IMR-90 (cell line): ENCODE data around the gene CHGA. TPM values are rescaled to one million over a fixed set of nuclear protein-coding genes. Genes with fewer than 3 reads are reported as not detected.

Experiments
- ATAC-seq: fragments of 200-7000 bp; cut with Tn5 transposase; 2 replicates; pipeline ENCODE4 v1.9.1; 2020; ENCODE audit warnings: low read depth, mild to moderate bottlenecking, moderate library complexity
- BruUV-seq: library from RNA; stranded (reverse); fragments of 400-500 nt; replicated peaks from 2 replicates; lab custom pipeline; 2021; lab: Mats Ljungman, UMichigan
- CTCF ChIA-PET: fragments of 300-600 bp; formaldehyde crosslinking; extraction: SDS; loops from one replicate; lab custom pipeline; 2021; ENCODE audit warnings: antibody characterized with exemption; lab: Yijun Ruan, JAX
- POLR2A ChIA-PET: fragments of 300-600 bp; sonication (Branson Sonifier 250); formaldehyde crosslinking; loops from one replicate; lab custom pipeline; 2022; ENCODE audit warnings: antibody characterized with exemption; ENCODE audit not compliant: unreplicated experiment; lab: Charles Lee
- DNase-seq: peaks from one replicate; pipeline ENCODE4 v3.0.0; 2013
- H2AFZ ChIP-seq: replicated peaks from 2 replicates; pipeline ENCODE3; 2013; ENCODE audit warnings: low read length, mild to moderate bottlenecking; ENCODE audit not compliant: poor library complexity
- H2AK5ac ChIP-seq: 2 replicates; pipeline ENCODE4 v1.6.1; 2013; ENCODE audit warnings: low read depth, low read length, inconsistent platforms
- H2AK9ac ChIP-seq: replicated peaks from 2 replicates; pipeline ENCODE3; 2013; ENCODE audit warnings: mild to moderate bottlenecking, low read depth, low read length, moderate library complexity; ENCODE audit not compliant: poor library complexity
- H2BK120ac ChIP-seq: 2 replicates; pipeline ENCODE4 v1.6.1; 2013; ENCODE audit warnings: low read depth, low read length, inconsistent platforms
- H2BK15ac ChIP-seq: 3 replicates; pipeline ENCODE4 v1.6.1; 2013; ENCODE audit warnings: low read depth, low read length, inconsistent platforms
- H2BK20ac ChIP-seq: 2 replicates; pipeline ENCODE4 v1.6.1; 2013; ENCODE audit warnings: low read depth, mild to moderate bottlenecking, inconsistent platforms, low read length, moderate library complexity
- H2BK5ac ChIP-seq: 2 replicates; pipeline ENCODE4 v1.6.1; 2013; ENCODE audit warnings: mild to moderate bottlenecking, low read depth, low read length, inconsistent platforms; ENCODE audit not compliant: poor library complexity, severe bottlenecking
- H3K14ac ChIP-seq: replicated peaks from 2 replicates; pipeline ENCODE4 v1.6.1; 2013; ENCODE audit warnings: low read depth, low read length, inconsistent platforms
- H3K18ac ChIP-seq: 2 replicates; pipeline ENCODE4 v1.6.1; 2013; ENCODE audit warnings: low read depth, low read length, control low read depth
- H3K23ac ChIP-seq: 2 replicates; pipeline ENCODE4 v1.6.1; 2013; ENCODE audit warnings: low read depth, low read length, inconsistent platforms
- H3K27ac ChIP-seq: 2 replicates; pipeline ENCODE4 v1.5.1; 2013; ENCODE audit warnings: mild to moderate bottlenecking, control low read depth, low read length; ENCODE audit not compliant: insufficient read depth
- H3K27me3 ChIP-seq: 2 replicates; pipeline ENCODE4 v1.6.1; 2013; ENCODE audit warnings: low read length; ENCODE audit not compliant: control insufficient read depth, insufficient read depth
- H3K36me3 ChIP-seq: 2 replicates; pipeline ENCODE4 v1.6.1; 2013; ENCODE audit warnings: low read length, mixed read lengths; ENCODE audit not compliant: control insufficient read depth, insufficient read depth
- H3K4ac ChIP-seq: 2 replicates; pipeline ENCODE4 v1.6.1; 2013; ENCODE audit warnings: low read depth, low read length, inconsistent platforms
- H3K4me1 ChIP-seq: 2 replicates; pipeline ENCODE4 v1.6.1; 2013; ENCODE audit warnings: low read length, mixed read lengths; ENCODE audit not compliant: control insufficient read depth, insufficient read depth
- H3K4me2 ChIP-seq: 2 replicates; pipeline ENCODE4 v1.6.1; 2013; ENCODE audit warnings: low read depth, mild to moderate bottlenecking, control low read depth, low read length, moderate library complexity
- H3K4me3 ChIP-seq: 2 replicates; pipeline ENCODE4 v1.5.1; 2013; ENCODE audit warnings: low read depth, mild to moderate bottlenecking, control low read depth, low read length, moderate library complexity; ENCODE audit not compliant: insufficient read depth
- H3K56ac ChIP-seq: 2 replicates; pipeline ENCODE4 v1.6.1; 2013; ENCODE audit warnings: low read length, inconsistent platforms; ENCODE audit not compliant: insufficient read depth; ENCODE audit errors: extremely low read depth
- H3K79me1 ChIP-seq, 2 experiments: 2 replicates each; pipeline ENCODE4 v1.6.1; 2013; ENCODE audit warnings: low read length in 2 of 2, inconsistent platforms in 1 of 2, low read depth in 1 of 2
- H3K9ac ChIP-seq: 2 replicates; pipeline ENCODE4 v1.6.1; 2013; ENCODE audit warnings: low read depth, low read length, control low read depth
- H3K9me1 ChIP-seq: 2 replicates; pipeline ENCODE4 v1.6.1; 2013; ENCODE audit warnings: low read length, inconsistent platforms; ENCODE audit not compliant: insufficient read depth
- H3K9me3 ChIP-seq: 2 replicates; pipeline ENCODE4 v1.6.1; 2013; ENCODE audit warnings: low read length; ENCODE audit not compliant: control insufficient read depth, insufficient read depth
- H4K20me1 ChIP-seq: 2 replicates; pipeline ENCODE4 v1.6.1; 2013; ENCODE audit warnings: low read length, inconsistent platforms; ENCODE audit not compliant: insufficient read depth
- H4K5ac ChIP-seq: 2 replicates; pipeline ENCODE4 v1.6.1; 2013; ENCODE audit warnings: mild to moderate bottlenecking, low read depth, low read length, control low read depth
- H4K8ac ChIP-seq, 2 experiments: 2 replicates each; pipeline ENCODE4 v1.6.1; 2013; ENCODE audit warnings: low read depth in 2 of 2, low read length in 2 of 2, control low read depth in 1 of 2, inconsistent platforms in 1 of 2
- H4K91ac ChIP-seq: 2 replicates; pipeline ENCODE4 v1.6.1; 2013; ENCODE audit warnings: low read depth, low read length, inconsistent platforms; ENCODE audit not compliant: insufficient read depth
- BHLHE40 ChIP-seq: fragments of 150-350 bp; IDR thresholded peaks from 2 replicates; pipeline ENCODE4 v1.6.1; 2016; ENCODE audit warnings: mild to moderate bottlenecking, low read depth, low read length
- CHD1 ChIP-seq: IDR thresholded peaks from 2 replicates; pipeline ENCODE4 v1.6.1; 2012; ENCODE audit warnings: low read depth, low read length, improper control_type of control experiment
- RCOR1 ChIP-seq: IDR thresholded peaks from 2 replicates; pipeline ENCODE4 v1.6.1; 2012; ENCODE audit warnings: mild to moderate bottlenecking, low read length, improper control_type of control experiment; ENCODE audit not compliant: insufficient replicate concordance
- WGBS, 2 experiments: methylation state at CpG; one replicate each; pipeline versions ENCODE4 v1.1.5 to v1.1.7; 2013; ENCODE audit warnings: missing lambda C conversion rate in 2 of 2; ENCODE audit not compliant: insufficient read length in 1 of 2; ENCODE audit errors: extremely low coverage in 2 of 2; 5-methylcytosine and 5-hydroxymethylcytosine counted together
- dilution Hi-C: fragments of 300-500 bp; cut with HindIII; formaldehyde crosslinking; loops from one replicate; pipeline ENCODE4 v1.14.3; 2018; ENCODE audit warnings: low sequenced_read_pairs; ENCODE audit not compliant: unreplicated experiment
- in situ Hi-C: fragments of 300-500 bp; cut with MboI; formaldehyde crosslinking; loops from 3 replicates; pipeline ENCODE4 v1.14.3; 2019; ENCODE audit warnings: low sequenced_read_pairs, inconsistent platforms, mixed read lengths
- intact Hi-C: fragments of 100-400 bp; cut with micrococcal nuclease; formaldehyde crosslinking; loops from 2 replicates; pipeline ENCODE4 v1.10.0; 2022
- polyA plus RNA-seq, 3 experiments: library from polyadenylated mRNA; depleted of rRNA; stranded (reverse); fragments of >200 nt; gene quantifications; 2 replicates each; pipeline ENCODE4 v1.2.3, GENCODE V29; 2012; ENCODE audit warnings: low replicate concordance in 1 of 3
- total RNA-seq: library from RNA; depleted of rRNA; stranded (reverse); fragments of >200 nt; gene quantifications from 2 replicates; pipeline ENCODE4 v1.2.3, GENCODE V29; 2012

CHGA gene
- total and polyA plus RNA-seq, 2 of the 4 experiments (the other 2 are of a cell fraction): not detected

GRCh38 chr14:92895352-92895878 is 27.5 kb upstream of the CHGA start:
- CTCF ChIA-PET: no interaction called here
- no peak overlapping the region for H4K8ac ChIP-seq
- no peak overlapping the region for H3K18ac ChIP-seq
- no peaks in the 10 kb centered on the region for H3K9me1 ChIP-seq
- TF ChIP-seq RCOR1 (no peak), BHLHE40 (no peak), CHD1 (no peak)
- no peak overlapping the region for H2BK20ac ChIP-seq
- no peak overlapping the region for H3K4ac ChIP-seq
- H4K5ac ChIP-seq: no peak overlapping the region
- no peak overlapping the region for H2AK5ac ChIP-seq
- H4K91ac ChIP-seq: no peak overlapping the region
- no TSS peak for BruUV-seq
- H3K56ac ChIP-seq: no peak overlapping the region
- in situ Hi-C loops (no loop called here), dilution Hi-C loops (no loop called here), intact Hi-C loops (no loop called here)
- H3K27ac ChIP-seq: no peak overlapping the region
- no peaks in the 10 kb centered on the region for H3K79me1 ChIP-seq
- POLR2A ChIA-PET: no interaction called here
- H3K23ac ChIP-seq: no peak overlapping the region
- no peak overlapping the region for H2BK5ac ChIP-seq
- no peak overlapping the region for H3K14ac ChIP-seq
- no peaks in the 10 kb centered on the region for H3K36me3 ChIP-seq
- peaks cover 5% of the 10 kb centered on the region; the same call in 1 of the 2 replicates for H3K9me3 ChIP-seq
- no peak overlapping the region for H2AK9ac ChIP-seq
- H2AFZ ChIP-seq: no peak overlapping the region
- no peaks in the 10 kb centered on the region for H3K4me1 ChIP-seq
- DNase-seq (no peak), ATAC-seq (no peak)
- no peak overlapping the region for H2BK15ac ChIP-seq
- no CpG with 5 or more reads among the region's 4 CpGs for WGBS, 2 experiments
- H4K20me1 ChIP-seq: 0 out of 2 replicates have a peak, but pooled peaks cover 4% of the 10 kb centered on the region
- no peak overlapping the region for H3K4me2 ChIP-seq
- no peak overlapping the region for H3K9ac ChIP-seq
- no peak overlapping the region for H3K4me3 ChIP-seq
- H3K27me3 ChIP-seq: no peaks in the 10 kb centered on the region; the same call in 1 of the 2 replicates
- no peak overlapping the region for H2BK120ac ChIP-seq
